SK-N-SH (cell line): ENCODE measurements around the gene FHOD3. TPM values are rescaled to one million over a fixed set of nuclear protein-coding genes. Genes with fewer than 3 reads are reported as not detected.

Source experiments
- CTCF ChIA-PET: fragments of 300-600, 350-600 bp; formaldehyde crosslinking; extraction: SDS; loops from one replicate; lab custom pipeline; 2021; lab: Yijun Ruan, JAX
- POLR2A ChIA-PET: fragments of 350-600 bp; sonication (Branson Sonifier 250); formaldehyde crosslinking; extraction: SDS; loops from one replicate; lab custom pipeline; 2020; ENCODE audit warnings: antibody characterized with exemption, inconsistent platforms; lab: Yijun Ruan, JAX
- DNase-seq: peaks from one replicate; pipeline ENCODE4 v3.0.0; 2012
- H2AFZ ChIP-seq: fragments of 200-600 bp; sonication (generic); 2 replicates; pipeline ENCODE4 v1.8.1; 2016; ENCODE audit warnings: antibody characterized with exemption, mild to moderate bottlenecking, low read depth
- H3F3A ChIP-seq: fragments of 200-600 bp; sonication (generic); replicated peaks from 2 replicates; pipeline ENCODE3; 2016; ENCODE audit warnings: antibody characterized with exemption, mild to moderate bottlenecking; ENCODE audit not compliant: insufficient read depth
- H3K27ac ChIP-seq, 2 experiments: fragments of 200-500 bp in 1 of 2; fragments of 200-600 bp in 1 of 2; sonication (Bioruptor generic) in 1 of 2; sonication (generic), shearing (Covaris generic) in 1 of 2; 2 replicates each; pipeline versions ENCODE4 v1.5.1 to v1.6.1; 2014 to 2016; ENCODE audit warnings: low read depth in 2 of 2, inconsistent platforms in 1 of 2, low read length in 1 of 2, mild to moderate bottlenecking in 1 of 2, mixed read lengths in 1 of 2
- H3K27me3 ChIP-seq: fragments of 200-600 bp; sonication (generic), shearing (Covaris generic); 2 replicates; pipeline ENCODE4 v1.6.1; 2016; ENCODE audit warnings: mixed run types; ENCODE audit not compliant: insufficient read depth
- H3K36me3 ChIP-seq, 2 experiments: fragments of 200-500 bp in 1 of 2; fragments of 200-600 bp in 1 of 2; sonication (Bioruptor generic) in 1 of 2; sonication (generic) in 1 of 2; replicated peaks in 1 of 2; 2 replicates each; pipeline versions ENCODE3 to v1.5.1; 2014 to 2016; ENCODE audit warnings: low read length in 1 of 2, mild to moderate bottlenecking in 1 of 2; ENCODE audit not compliant: insufficient read depth in 2 of 2, control insufficient read depth in 1 of 2
- H3K4me1 ChIP-seq, 2 experiments: fragments of 200-500 bp in 1 of 2; fragments of 200-600 bp in 1 of 2; sonication (Bioruptor generic) in 1 of 2; sonication (generic), shearing (Covaris generic) in 1 of 2; 2 replicates each; pipeline versions ENCODE4 v1.5.1 to v1.6.1; 2014 to 2016; ENCODE audit warnings: low read depth in 1 of 2, low read length in 1 of 2, mixed run types in 1 of 2; ENCODE audit not compliant: insufficient read depth in 2 of 2, control insufficient read depth in 1 of 2
- H3K4me2 ChIP-seq: fragments of 200-600 bp; sonication (generic), shearing (Covaris generic); 2 replicates; pipeline ENCODE4 v1.6.1; 2017; ENCODE audit warnings: mixed run types
- H3K4me3 ChIP-seq, 2 experiments: fragments of 200-500 bp in 1 of 2; fragments of 200-600 bp in 1 of 2; sonication (Bioruptor generic) in 1 of 2; sonication (generic), shearing (Covaris generic) in 1 of 2; 2 replicates each; pipeline versions ENCODE4 v1.5.1 to v1.8.1; 2014 to 2016; ENCODE audit warnings: low read depth in 2 of 2, inconsistent platforms in 1 of 2, low read length in 1 of 2, mild to moderate bottlenecking in 1 of 2, mixed read lengths in 1 of 2, moderate library complexity in 1 of 2
- H3K79me2 ChIP-seq: fragments of 200-600 bp; sonication (generic); 2 replicates; pipeline ENCODE4 v1.8.1; 2017; ENCODE audit warnings: mild to moderate bottlenecking; ENCODE audit not compliant: insufficient read depth
- H3K9ac ChIP-seq: fragments of 200-600 bp; sonication (generic); 2 replicates; pipeline ENCODE4 v1.6.1; 2017; ENCODE audit warnings: mixed run types
- H3K9me2 ChIP-seq: fragments of 200-600 bp; sonication (generic); 2 replicates; pipeline ENCODE4 v1.6.1; 2017; ENCODE audit warnings: mixed run types
- H3K9me3 ChIP-seq: fragments of 200-600 bp; sonication (generic); 2 replicates; pipeline ENCODE4 v1.6.1; 2017; ENCODE audit warnings: mixed run types, mild to moderate bottlenecking, moderate library complexity
- H4K20me1 ChIP-seq: fragments of 200-600 bp; sonication (generic); 2 replicates; pipeline ENCODE4 v1.6.1; 2017; ENCODE audit warnings: mild to moderate bottlenecking, mixed run types; ENCODE audit not compliant: insufficient read depth
- CTCF ChIP-seq: fragments of 200-600 bp; sonication (generic); IDR thresholded peaks from 2 replicates; pipeline ENCODE4 v1.6.1; 2017; ENCODE audit warnings: antibody characterized with exemption, mild to moderate bottlenecking, moderate library complexity
- ELF1 ChIP-seq: IDR thresholded peaks from 2 replicates; pipeline ENCODE4 v1.4.0; 2012
- FOSL2 ChIP-seq: IDR thresholded peaks from 2 replicates; pipeline ENCODE4 v1.4.0; 2012; ENCODE audit warnings: low read depth, mild to moderate bottlenecking, moderate library complexity, borderline replicate concordance
- FOXJ3 ChIP-seq: sonication (generic); formaldehyde crosslinking; IDR thresholded peaks from 2 replicates; pipeline ENCODE4 v1.5.1; 2020; ENCODE audit warnings: mild to moderate bottlenecking, missing genetic modification reagents
- FOXM1 ChIP-seq: IDR thresholded peaks from 2 replicates; pipeline ENCODE4 v1.4.0; 2012; ENCODE audit warnings: low read depth, mild to moderate bottlenecking
- GABPA ChIP-seq: IDR thresholded peaks from 2 replicates; pipeline ENCODE4 v1.4.0; 2012; ENCODE audit warnings: low read depth, mild to moderate bottlenecking
- JUND ChIP-seq: IDR thresholded peaks from 2 replicates; pipeline ENCODE4 v1.4.0; 2012
- MEF2A ChIP-seq: IDR thresholded peaks from 2 replicates; pipeline ENCODE4 v1.4.0; 2012; ENCODE audit warnings: low read depth, borderline replicate concordance
- MXI1 ChIP-seq: IDR thresholded peaks from 2 replicates; pipeline ENCODE4 v1.6.1; 2012; ENCODE audit warnings: mild to moderate bottlenecking, low read depth, low read length, improper control_type of control experiment
- NRF1 ChIP-seq: IDR thresholded peaks from 2 replicates; pipeline ENCODE4 v1.6.1; 2012; ENCODE audit warnings: low read depth, mild to moderate bottlenecking, low read length
- POLR2AphosphoS5 ChIP-seq: IDR thresholded peaks from 2 replicates; pipeline ENCODE4 v1.6.1; 2012; ENCODE audit warnings: low read depth, low read length
- RAD21 ChIP-seq: IDR thresholded peaks from 2 replicates; pipeline ENCODE4 v1.6.1; 2012; ENCODE audit warnings: mild to moderate bottlenecking, low read length
- RFX5 ChIP-seq: IDR thresholded peaks from 2 replicates; pipeline ENCODE4 v1.6.1; 2012; ENCODE audit warnings: mild to moderate bottlenecking, improper control_type of control experiment, low read length
- SIN3A ChIP-seq: IDR thresholded peaks from 2 replicates; pipeline ENCODE4 v1.6.1; 2012; ENCODE audit warnings: low read depth, mild to moderate bottlenecking, low read length, moderate library complexity, borderline replicate concordance
- SMC3 ChIP-seq: IDR thresholded peaks from 2 replicates; pipeline ENCODE4 v1.6.1; 2012; ENCODE audit warnings: low read depth, low read length, improper control_type of control experiment
- TAF1 ChIP-seq: IDR thresholded peaks from 2 replicates; pipeline ENCODE4 v1.6.1; 2012; ENCODE audit warnings: low read depth, mild to moderate bottlenecking, low read length, moderate library complexity, borderline replicate concordance
- TEAD4 ChIP-seq: IDR thresholded peaks from 2 replicates; pipeline ENCODE4 v1.4.0; 2012; ENCODE audit warnings: mild to moderate bottlenecking, borderline replicate concordance; ENCODE audit not compliant: insufficient read depth
- ZBTB33 ChIP-seq: IDR thresholded peaks from 2 replicates; pipeline ENCODE4 v1.4.0; 2012; ENCODE audit warnings: low read depth, borderline replicate concordance
- WGBS: methylation state at CpG from one replicate; pipeline ENCODE4 v1.1.6; 2017; ENCODE audit warnings: low lambda C conversion rate; 5-methylcytosine and 5-hydroxymethylcytosine counted together
- polyA plus RNA-seq, 3 experiments: library from polyadenylated mRNA; depleted of rRNA; stranded (reverse); fragments of >200 nt; gene quantifications; 2 replicates each; pipeline ENCODE4 v1.2.3, GENCODE V29; 2012

FHOD3 gene
- polyA plus RNA-seq, 1 of the 3 experiments (the other 2 are of a cell fraction), result 10.9 TPM

- TF ChIP-seq NRF1, result no peak
- TF ChIP-seq RAD21, result no peak
- TF ChIP-seq SMC3, result no peak
- TF ChIP-seq RFX5, result no peak
- no peak for TF ChIP-seq TEAD4
- no peak for TF ChIP-seq ZBTB33
- TF ChIP-seq ELF1, result no peak
- no peak for TF ChIP-seq MXI1
- no peak for TF ChIP-seq FOXM1
- TF ChIP-seq JUND, result no peak
- TF ChIP-seq TAF1, result no peak
- no peak for TF ChIP-seq POLR2AphosphoS5
- TF ChIP-seq SIN3A, result no peak
- TF ChIP-seq GABPA, result no peak
- no peak for TF ChIP-seq FOXJ3 (CRISPR knock-in tag)
These were observed 524.2 kb downstream of the FHOD3 start for GRCh38 chr18:36821681-36822080.

DNA sequence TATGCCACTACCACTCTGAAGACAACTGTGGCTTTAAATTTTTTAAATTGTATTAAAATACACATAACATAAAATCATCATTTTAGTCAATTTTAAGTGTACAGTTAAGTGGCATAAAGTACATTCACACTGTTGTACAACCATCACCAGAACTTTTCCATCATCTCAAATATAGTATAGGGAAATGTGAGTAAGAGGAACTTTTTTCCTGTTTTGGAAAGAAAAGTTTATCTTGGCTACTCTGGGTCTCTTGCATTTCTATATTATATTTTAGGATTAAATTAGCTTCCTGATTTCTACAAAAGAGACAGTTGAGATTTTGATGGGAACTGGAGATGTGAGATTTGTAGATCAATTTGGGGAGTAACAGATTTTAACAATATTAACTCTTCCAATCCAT, 528.0 kb downstream of the FHOD3 start:
- no peaks in the 10 kb centered on the region for H3K9me2 ChIP-seq
- no peak overlapping the region for H3K27ac ChIP-seq
- POLR2A ChIA-PET, result no interaction called here
- peaks cover 70% of the 10 kb centered on the region for H3K79me2 ChIP-seq
- peaks cover 11 to 13% of the 10 kb centered on the region in 2 experiments for H3K36me3 ChIP-seq
- peaks cover 7 to 9% of the 10 kb centered on the region in 2 experiments; a peak in 3 of 4 replicates for H3K4me1 ChIP-seq
- H3F3A ChIP-seq, result peaks cover 3% of the 10 kb centered on the region
- no peaks in the 10 kb centered on the region for H4K20me1 ChIP-seq
- H2AFZ ChIP-seq, result no peak overlapping the region
- no peak overlapping the region for H3K4me3 ChIP-seq
- no peaks in the 10 kb centered on the region for H3K27me3 ChIP-seq
- TF ChIP-seq RAD21 (no peak), CTCF (no peak), MEF2A (no peak), FOSL2 (no peak)
- CTCF ChIA-PET, result no interaction called here
- H3K9ac ChIP-seq, result no peak overlapping the region
- H3K4me2 ChIP-seq, result no peak overlapping the region
- H3K9me3 ChIP-seq, result no peaks in the 10 kb centered on the region
- DNase-seq, result no peak

More at GRCh38 chr18:36821681-36822080, 524.2 kb downstream of the FHOD3 start:
- no peaks in the 10 kb centered on the region for H3F3A ChIP-seq
- no peaks in the 10 kb centered on the region for H3K4me1 ChIP-seq
- H3K27ac ChIP-seq, result no peak overlapping the region
- WGBS, result 98% methylated on average over 4 of the region's 4 CpGs
- ChIA-PET CTCF (interaction anchor here (2.0 kb wide), 1 partner anchor 12 kb away, joined by 6 read pairs; no protein-coding TSS in a partner anchor), POLR2A (no interaction called here)
- no peaks in the 10 kb centered on the region for H3K9me3 ChIP-seq
- peaks cover 21 to 45% of the 10 kb centered on the region in 2 experiments for H3K36me3 ChIP-seq
- no peak overlapping the region for H2AFZ ChIP-seq
- H3K9ac ChIP-seq, result no peak overlapping the region
- no peaks in the 10 kb centered on the region for H3K27me3 ChIP-seq
- no peak overlapping the region for H3K4me3 ChIP-seq
- no peak overlapping the region for H3K4me2 ChIP-seq
- no peaks in the 10 kb centered on the region for H4K20me1 ChIP-seq
- no peak for DNase-seq
- H3K79me2 ChIP-seq, result peaks cover 48% of the 10 kb centered on the region; the same call in 1 of the 2 replicates
- H3K9me2 ChIP-seq, result no peaks in the 10 kb centered on the region
